CD4-positive, alpha-beta T cell (primary cell): ENCODE data around the gene ALKBH6. TPM values are rescaled to one million over a fixed set of nuclear protein-coding genes. Genes with fewer than 3 reads are reported as not detected.

Source experiments
- ATAC-seq: fragments of 200-7000 bp; cut with Tn5 transposase; one replicate; pipeline ENCODE4 v1.10.0; 2022; ENCODE audit warnings: mild to moderate bottlenecking; ENCODE audit not compliant: poor library complexity
- CTCF ChIA-PET: fragments of 350-600 bp; sonication (Branson Sonifier 250); formaldehyde crosslinking; loops from one replicate; lab custom pipeline; 2021; ENCODE audit warnings: antibody characterized with exemption, inconsistent platforms; lab: Charles Lee
- POLR2A ChIA-PET: fragments of 350-600 bp; sonication (Branson Sonifier 250); formaldehyde crosslinking; loops from one replicate; lab custom pipeline; 2021; ENCODE audit warnings: antibody characterized with exemption, inconsistent platforms; lab: Charles Lee
- DNase-seq, 14 experiments: peaks; one replicate each; pipeline ENCODE4 v3.0.0-alpha.2; 2013 to 2020; ENCODE audit warnings: mixed read lengths in 2 of 14
- H3K27ac ChIP-seq, 2 donors: one replicate each; pipeline versions ENCODE4 v1.5.1 to v1.7.0; 2013; ENCODE audit warnings: low read length in 2 of 2, low read depth in 1 of 2, mild to moderate bottlenecking in 1 of 2
- H3K27me3 ChIP-seq, 2 experiments: 1 replicate in 1 of 2; 2 replicates in 1 of 2; pipeline versions ENCODE4 v1.6.1 to v1.7.0; 2013; ENCODE audit warnings: low read length in 2 of 2, control low read depth in 1 of 2, mild to moderate bottlenecking in 1 of 2, moderate library complexity in 1 of 2; ENCODE audit not compliant: insufficient read depth in 2 of 2, control insufficient read depth in 1 of 2
- H3K36me3 ChIP-seq: one replicate; pipeline ENCODE4 v1.6.1; 2013; ENCODE audit warnings: low read length, control low read depth; ENCODE audit not compliant: insufficient read depth
- H3K4me1 ChIP-seq: one replicate; pipeline ENCODE4 v1.6.1; 2013; ENCODE audit warnings: low read length, control low read depth; ENCODE audit not compliant: insufficient read depth
- H3K4me3 ChIP-seq: one replicate; pipeline ENCODE4 v1.5.1; 2013; ENCODE audit warnings: mild to moderate bottlenecking, low read length, moderate library complexity
- H3K9me3 ChIP-seq, 2 experiments: 1 replicate in 1 of 2; 2 replicates in 1 of 2; pipeline versions ENCODE4 v1.6.1 to v1.7.0; 2013; ENCODE audit warnings: low read length in 2 of 2, mild to moderate bottlenecking in 2 of 2, control low read depth in 1 of 2, moderate library complexity in 1 of 2; ENCODE audit not compliant: control insufficient read depth in 1 of 2, insufficient read depth in 1 of 2
- H3K27ac Mint-ChIP-seq: one replicate; pipeline ENCODE4 v1.8.0; 2020; ENCODE audit warnings: mixed read lengths
- H3K27me3 Mint-ChIP-seq: one replicate; pipeline ENCODE4 v1.8.0; 2021; ENCODE audit warnings: mixed read lengths
- H3K36me3 Mint-ChIP-seq: one replicate; pipeline ENCODE4 v1.8.0; 2021; ENCODE audit warnings: low read depth, mixed read lengths
- H3K4me1 Mint-ChIP-seq: one replicate; pipeline ENCODE4 v1.8.0; 2021; ENCODE audit warnings: low read depth, mixed read lengths
- H3K4me3 Mint-ChIP-seq: one replicate; pipeline ENCODE4 v1.8.0; 2020; ENCODE audit warnings: mild to moderate bottlenecking, mixed read lengths
- H3K9me3 Mint-ChIP-seq: one replicate; pipeline ENCODE4 v1.8.0; 2020; ENCODE audit warnings: mixed read lengths
- intact Hi-C, 2 experiments: fragments of 100-400 bp; cut with DNase I in 1 of 2; cut with micrococcal nuclease in 1 of 2; formaldehyde crosslinking; loops; one replicate each; pipeline versions ENCODE4 v1.15.1 to v1.9.0; 2023 to 2025; cut with DNase I, micrococcal nuclease
- total RNA-seq, 174 experiments: library from RNA in 2 of 174; stranded (reverse) in 2 of 174; gene quantifications; one replicate each; pipeline ENCODE4 v1.2.3 and lab custom pipeline; 2021 to 2026
- TF ChIP-seq, protein P1 (sequence below): fragments of 200-600 bp; IDR thresholded peaks from one replicate; pipeline ENCODE4 v1.8.0; 2022; ENCODE audit warnings: antibody characterized with exemption, mild to moderate bottlenecking

ALKBH6 gene
- total RNA-seq, 2 experiments from 2014 or later = 38.1 to 41.8 TPM

DNA sequence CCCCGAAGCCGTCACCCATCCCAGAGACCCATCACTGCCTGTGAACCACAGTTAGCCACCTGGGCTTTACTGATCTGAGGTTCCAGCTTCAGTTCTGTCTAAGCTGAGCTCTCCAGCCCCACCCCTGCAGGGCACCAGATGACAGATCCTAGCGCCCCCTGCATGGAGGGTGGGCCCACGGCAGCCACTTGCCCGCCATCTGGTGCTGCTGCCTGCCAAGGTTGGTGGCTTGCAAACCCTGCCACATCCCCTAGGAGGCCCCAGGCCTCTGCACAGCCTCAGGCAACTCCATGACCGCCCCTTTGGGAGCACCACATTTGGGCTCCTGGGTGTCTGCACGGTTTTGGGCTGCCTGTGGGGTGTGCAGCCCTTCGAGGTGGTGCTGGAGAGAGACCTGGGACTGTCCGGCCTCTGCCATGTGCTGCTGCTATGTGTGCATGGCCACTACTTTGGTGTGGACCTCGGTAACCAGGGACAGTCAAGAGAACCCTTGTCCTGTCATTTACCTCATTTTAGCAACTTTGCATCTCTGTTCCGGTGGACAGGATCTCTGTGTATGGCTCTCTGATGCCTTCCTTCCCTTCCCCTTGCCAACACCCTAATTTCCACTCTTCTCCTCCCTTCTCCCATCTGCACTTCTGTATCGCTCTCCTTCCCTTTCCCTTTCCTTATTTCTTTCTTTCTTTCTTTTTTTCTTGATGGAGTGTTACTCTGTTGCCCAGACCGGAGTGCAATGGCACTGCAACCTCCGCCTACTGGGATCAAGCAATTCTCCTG is 36.4 kb downstream of the ALKBH6 start:
- Mint-ChIP-seq H3K27ac (no peak overlapping the region), H3K9me3 (no peaks in the 10 kb centered on the region), H3K27me3 (peaks cover 32% of the 10 kb centered on the region), H3K36me3 (no peaks in the 10 kb centered on the region), H3K4me3 (no peak overlapping the region), H3K4me1 (no peaks in the 10 kb centered on the region)
- H3K4me1 ChIP-seq = no peaks in the 10 kb centered on the region
- TF ChIP-seq, protein P1, sequence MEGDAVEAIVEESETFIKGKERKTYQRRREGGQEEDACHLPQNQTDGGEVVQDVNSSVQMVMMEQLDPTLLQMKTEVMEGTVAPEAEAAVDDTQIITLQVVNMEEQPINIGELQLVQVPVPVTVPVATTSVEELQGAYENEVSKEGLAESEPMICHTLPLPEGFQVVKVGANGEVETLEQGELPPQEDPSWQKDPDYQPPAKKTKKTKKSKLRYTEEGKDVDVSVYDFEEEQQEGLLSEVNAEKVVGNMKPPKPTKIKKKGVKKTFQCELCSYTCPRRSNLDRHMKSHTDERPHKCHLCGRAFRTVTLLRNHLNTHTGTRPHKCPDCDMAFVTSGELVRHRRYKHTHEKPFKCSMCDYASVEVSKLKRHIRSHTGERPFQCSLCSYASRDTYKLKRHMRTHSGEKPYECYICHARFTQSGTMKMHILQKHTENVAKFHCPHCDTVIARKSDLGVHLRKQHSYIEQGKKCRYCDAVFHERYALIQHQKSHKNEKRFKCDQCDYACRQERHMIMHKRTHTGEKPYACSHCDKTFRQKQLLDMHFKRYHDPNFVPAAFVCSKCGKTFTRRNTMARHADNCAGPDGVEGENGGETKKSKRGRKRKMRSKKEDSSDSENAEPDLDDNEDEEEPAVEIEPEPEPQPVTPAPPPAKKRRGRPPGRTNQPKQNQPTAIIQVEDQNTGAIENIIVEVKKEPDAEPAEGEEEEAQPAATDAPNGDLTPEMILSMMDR = no peak
- H3K36me3 ChIP-seq = no peaks in the 10 kb centered on the region
- peaks cover 0 to 7% of the 10 kb centered on the region in 2 experiments for H3K9me3 ChIP-seq
- no peak overlapping the region for H3K27ac ChIP-seq
- DNase-seq (peak in 2 of 14 experiments; percentile 32 to 50), ATAC-seq (peak; percentile 54)
- H3K27me3 ChIP-seq = peaks cover 0 to 5% of the 10 kb centered on the region in 2 experiments
- intact Hi-C loops = no loop called here
- ChIA-PET CTCF (no interaction called here), POLR2A (no interaction called here)
- H3K4me3 ChIP-seq = no peak overlapping the region

DNA sequence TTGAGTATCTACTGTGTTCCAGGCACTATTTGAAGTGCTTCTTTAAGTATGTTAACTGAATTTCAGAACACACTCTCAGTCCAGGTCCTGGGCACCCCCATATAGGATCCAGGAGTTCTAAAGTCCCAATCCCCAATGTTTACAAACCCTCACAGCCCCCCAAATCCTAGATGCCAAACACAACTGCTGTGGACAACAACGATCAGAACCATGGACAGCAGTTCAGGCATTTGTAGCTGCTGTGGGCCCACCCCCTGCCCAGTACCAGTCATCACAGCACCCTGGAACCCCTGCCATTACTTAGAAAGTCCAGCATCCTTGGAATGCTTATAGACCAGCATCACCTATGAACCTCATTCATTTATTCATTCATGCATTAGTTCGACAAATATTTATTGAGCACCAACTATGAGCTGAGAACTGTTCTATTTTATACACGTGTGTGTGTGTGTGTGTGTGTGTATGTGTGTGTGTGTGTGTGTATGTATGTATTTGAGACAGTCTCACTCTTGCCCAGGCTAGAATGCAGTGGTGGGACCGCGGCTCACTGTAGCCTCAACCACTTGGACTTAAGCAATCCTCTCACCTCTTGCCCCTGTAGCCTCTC is 38.3 kb downstream of the ALKBH6 start:
- Histone ChIP-seq H3K9me3 (peaks cover 0 to 7% of the 10 kb centered on the region in 2 experiments), H3K4me1 (no peaks in the 10 kb centered on the region), H3K27me3 (peaks cover 0 to 5% of the 10 kb centered on the region in 2 experiments), H3K36me3 (no peaks in the 10 kb centered on the region), H3K27ac (no peak overlapping the region), H3K4me3 (no peak overlapping the region)
- H3K9me3 Mint-ChIP-seq = no peaks in the 10 kb centered on the region
- CTCF ChIA-PET = interaction anchor here (0.7 kb wide), 1 partner anchor 17 kb away, joined by 3 read pairs; no protein-coding TSS in a partner anchor
- TF ChIP-seq, protein P1 = no peak
- H3K27ac Mint-ChIP-seq = no peak overlapping the region
- H3K4me3 Mint-ChIP-seq = no peak overlapping the region
- H3K27me3 Mint-ChIP-seq = peaks cover 17% of the 10 kb centered on the region
- no peaks in the 10 kb centered on the region for H3K36me3 Mint-ChIP-seq
- intact Hi-C loops = no loop called here
- peak in 2 of 14 experiments; percentile 45 to 47 for DNase-seq
- POLR2A ChIA-PET = no interaction called here
- peak; percentile 51 for ATAC-seq
- no peaks in the 10 kb centered on the region for H3K4me1 Mint-ChIP-seq

DNA sequence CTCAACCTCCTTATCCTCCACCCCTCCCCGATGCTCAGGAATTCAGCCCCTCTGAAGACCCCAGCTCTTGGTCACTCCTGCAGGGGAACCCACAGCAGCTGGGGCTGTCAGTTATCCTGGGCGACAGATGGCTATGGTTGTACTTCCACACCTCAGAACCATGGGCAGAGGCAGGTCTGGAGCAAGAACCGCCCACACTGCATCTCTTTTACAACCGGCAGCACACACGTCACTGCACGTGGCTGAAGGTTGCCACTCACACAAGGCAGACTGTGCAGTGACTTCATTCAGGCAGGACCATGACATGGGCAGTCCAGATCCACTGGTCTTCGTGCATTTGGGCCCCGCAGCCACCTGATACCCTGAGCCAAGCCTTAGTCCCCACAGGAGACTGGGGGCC is 40.5 kb downstream of the ALKBH6 start:
- intact Hi-C loops = no loop called here
- no peak for DNase-seq

More for the DNA sequence above, 40.5 kb downstream of the ALKBH6 start:
- no peak overlapping the region for H3K4me3 Mint-ChIP-seq
- Histone ChIP-seq H3K4me3 (no peak overlapping the region), H3K9me3 (peaks cover 0 to 7% of the 10 kb centered on the region in 2 experiments), H3K36me3 (no peaks in the 10 kb centered on the region), H3K27me3 (no peaks in the 10 kb centered on the region), H3K4me1 (no peaks in the 10 kb centered on the region), H3K27ac (no peak overlapping the region)
- CTCF ChIA-PET = no interaction called here
- H3K9me3 Mint-ChIP-seq = no peaks in the 10 kb centered on the region
- no peak overlapping the region for H3K27ac Mint-ChIP-seq
- H3K4me1 Mint-ChIP-seq = no peaks in the 10 kb centered on the region
- H3K27me3 Mint-ChIP-seq = peaks cover 8% of the 10 kb centered on the region
- no peak for ATAC-seq
- TF ChIP-seq, protein P1 = no peak
- no peaks in the 10 kb centered on the region for H3K36me3 Mint-ChIP-seq
- POLR2A ChIA-PET = no interaction called here
